H9 (cell line): ENCODE data around the gene H2AZ1. TPM values are rescaled to one million over a fixed set of nuclear protein-coding genes. Genes with fewer than 3 reads are reported as not detected.
A peak's percentile ranks its signal among the peaks of the same experiment; 100 is the strongest.

Source experiments
- DNase-seq: peaks from one replicate; pipeline ENCODE4 v3.0.0-alpha.2; 2017
- H2AFZ ChIP-seq: one replicate; pipeline ENCODE4 v1.6.1; 2013; ENCODE audit warnings: mild to moderate bottlenecking, low read length, control low read depth, moderate library complexity
- H2AK5ac ChIP-seq: 2 replicates; pipeline ENCODE4 v1.6.1; 2013; ENCODE audit warnings: low read length, control low read depth, mixed read lengths; ENCODE audit not compliant: insufficient read length
- H2BK120ac ChIP-seq: one replicate; pipeline ENCODE4 v1.6.1; 2013; ENCODE audit warnings: low read depth, mild to moderate bottlenecking, low read length, control low read depth, inconsistent platforms; ENCODE audit not compliant: poor library complexity, severe bottlenecking
- H2BK12ac ChIP-seq: 2 replicates; pipeline ENCODE4 v1.6.1; 2013; ENCODE audit warnings: low read length, control low read depth, mixed read lengths, low read depth; ENCODE audit not compliant: insufficient read length
- H2BK15ac ChIP-seq: 2 replicates; pipeline ENCODE4 v1.6.1; 2013; ENCODE audit warnings: low read depth, low read length, control low read depth
- H2BK20ac ChIP-seq: one replicate; pipeline ENCODE4 v1.6.1; 2013; ENCODE audit warnings: low read depth, mild to moderate bottlenecking, low read length, control low read depth, inconsistent platforms; ENCODE audit not compliant: poor library complexity, severe bottlenecking
- H2BK5ac ChIP-seq: 2 replicates; pipeline ENCODE4 v1.6.1; 2013; ENCODE audit warnings: low read length, control low read depth, mixed read lengths; ENCODE audit not compliant: insufficient read length
- H3K14ac ChIP-seq: 2 replicates; pipeline ENCODE4 v1.6.1; 2013; ENCODE audit warnings: low read length, control low read depth; ENCODE audit not compliant: insufficient read depth
- H3K18ac ChIP-seq: 2 replicates; pipeline ENCODE4 v1.6.1; 2013; ENCODE audit warnings: low read depth, mild to moderate bottlenecking, mixed read lengths, low read length, control low read depth; ENCODE audit not compliant: insufficient read length
- H3K23ac ChIP-seq: 2 replicates; pipeline ENCODE4 v1.6.1; 2013; ENCODE audit warnings: low read length, control low read depth, mixed read lengths, low read depth; ENCODE audit not compliant: insufficient read length
- H3K23me2 ChIP-seq: 2 replicates; pipeline ENCODE4 v1.6.1; 2013; ENCODE audit warnings: low read depth, mild to moderate bottlenecking, mixed read lengths, low read length, control low read depth; ENCODE audit not compliant: insufficient read length, poor library complexity, severe bottlenecking
- H3K27ac ChIP-seq: 2 replicates; pipeline ENCODE4 v1.5.1; 2013; ENCODE audit warnings: low read length, control low read depth, mixed read lengths, low read depth; ENCODE audit not compliant: insufficient read length
- H3K27me3 ChIP-seq: 2 replicates; pipeline ENCODE4 v1.6.1; 2013; ENCODE audit warnings: low read length, control low read depth, inconsistent platforms; ENCODE audit not compliant: insufficient read depth
- H3K4ac ChIP-seq: 2 replicates; pipeline ENCODE4 v1.6.1; 2013; ENCODE audit warnings: low read depth, mild to moderate bottlenecking, control low read depth, inconsistent platforms, low read length, moderate library complexity
- H3K4me1 ChIP-seq: 2 replicates; pipeline ENCODE4 v1.6.1; 2013; ENCODE audit warnings: low read length, control low read depth, inconsistent platforms; ENCODE audit not compliant: insufficient read depth
- H3K4me2 ChIP-seq: 2 replicates; pipeline ENCODE4 v1.6.1; 2013; ENCODE audit warnings: low read length, control low read depth, mixed read lengths; ENCODE audit not compliant: insufficient read length, insufficient read depth
- H3K56ac ChIP-seq: 2 replicates; pipeline ENCODE4 v1.6.1; 2013; ENCODE audit warnings: low read depth, mild to moderate bottlenecking, mixed read lengths, low read length, control low read depth; ENCODE audit not compliant: insufficient read length
- H3K79me1 ChIP-seq: 2 replicates; pipeline ENCODE4 v1.6.1; 2013; ENCODE audit warnings: low read depth, mild to moderate bottlenecking, moderate library complexity, low read length, control low read depth, inconsistent platforms; ENCODE audit not compliant: insufficient read depth, poor library complexity, severe bottlenecking
- H3K79me2 ChIP-seq: 2 replicates; pipeline ENCODE4 v1.6.1; 2013; ENCODE audit warnings: low read length, control low read depth, inconsistent platforms; ENCODE audit not compliant: insufficient read depth
- H3K9ac ChIP-seq: 2 replicates; pipeline ENCODE4 v1.6.1; 2013; ENCODE audit warnings: low read length, control low read depth, mixed read lengths; ENCODE audit not compliant: insufficient read length; ENCODE audit errors: extremely low read depth
- H3K9me3 ChIP-seq: one replicate; pipeline ENCODE4 v1.6.1; 2013; ENCODE audit warnings: low read depth, low read length, inconsistent platforms; ENCODE audit not compliant: control insufficient read depth
- H3T11ph ChIP-seq: one replicate; pipeline ENCODE4 v1.6.1; 2013; ENCODE audit warnings: mild to moderate bottlenecking, low read length, control low read depth, inconsistent platforms
- H4K20me1 ChIP-seq: one replicate; pipeline ENCODE4 v1.6.1; 2013; ENCODE audit not compliant: control insufficient read depth, insufficient read length, insufficient read depth
- H4K5ac ChIP-seq: 2 replicates; pipeline ENCODE4 v1.6.1; 2013; ENCODE audit warnings: low read depth, mild to moderate bottlenecking, mixed read lengths, low read length, control low read depth; ENCODE audit not compliant: insufficient read length
- H4K8ac ChIP-seq: replicated peaks from 2 replicates; pipeline ENCODE4 v1.6.1; 2013; ENCODE audit warnings: low read length, control low read depth, mixed read lengths, low read depth; ENCODE audit not compliant: insufficient read length
- H4K91ac ChIP-seq: 2 replicates; pipeline ENCODE4 v1.6.1; 2013; ENCODE audit warnings: low read depth, mild to moderate bottlenecking, moderate library complexity, mixed read lengths, low read length, control low read depth; ENCODE audit not compliant: insufficient read length
- H3K27ac Mint-ChIP-seq, 3 experiments: 2 replicates in 2 of 3; 3 replicates in 1 of 3; pipeline ENCODE4 v1.8.0; 2020 to 2021; ENCODE audit warnings: mixed read lengths in 3 of 3, mild to moderate bottlenecking in 1 of 3, moderate library complexity in 1 of 3
- H3K27me3 Mint-ChIP-seq: 2 replicates; pipeline ENCODE4 v1.8.0; 2021; ENCODE audit warnings: low read depth, mild to moderate bottlenecking, moderate library complexity, mixed read lengths
- H3K36me3 Mint-ChIP-seq, 3 experiments: 2 replicates in 2 of 3; 3 replicates in 1 of 3; pipeline ENCODE4 v1.8.0; 2020 to 2021; ENCODE audit warnings: low read depth in 3 of 3, mixed read lengths in 3 of 3; ENCODE audit not compliant: insufficient read depth in 1 of 3
- H3K4me1 Mint-ChIP-seq, 2 experiments: 2 replicates each; pipeline ENCODE4 v1.8.0; 2020; ENCODE audit warnings: mixed read lengths in 2 of 2
- H3K4me3 Mint-ChIP-seq, 2 experiments: 2 replicates in 1 of 2; 3 replicates in 1 of 2; pipeline ENCODE4 v1.8.0; 2020 to 2021; ENCODE audit warnings: mild to moderate bottlenecking in 2 of 2, mixed read lengths in 2 of 2, moderate library complexity in 1 of 2
- H3K9me3 Mint-ChIP-seq, 2 experiments: 2 replicates in 1 of 2; 3 replicates in 1 of 2; pipeline ENCODE4 v1.8.0; 2020; ENCODE audit warnings: mild to moderate bottlenecking in 2 of 2, mixed read lengths in 2 of 2, moderate library complexity in 1 of 2
- CTCF ChIP-seq: fragments of 200-600 bp; sonication (generic); conservative IDR thresholded peaks from 3 replicates; pipeline ENCODE4 v1.8.0; 2021; ENCODE audit warnings: antibody characterized with exemption, mild to moderate bottlenecking
- WGBS: extraction: QIAGEN DNeasy Blood & Tissue Kit; methylation state at CpG from one replicate; pipeline ENCODE4 v1.1.7; 2013; ENCODE audit warnings: missing lambda C conversion rate, low lambda C conversion rate, mixed read lengths; ENCODE audit not compliant: insufficient read length; ENCODE audit errors: extremely low coverage; 5-methylcytosine and 5-hydroxymethylcytosine counted together
- total RNA-seq: library from RNA; stranded (reverse); gene quantifications from 2 replicates; pipeline ENCODE4 v1.2.1, GENCODE V29; 2021

H2AZ1 gene
- total RNA-seq, 1 experiment from 2014 or later: 811 TPM

- H3K4ac ChIP-seq: no peak within 1 kb of the TSS
- H3K36me3 Mint-ChIP-seq: peaks cover 10 to 15% (median 15%) of the 10 kb centered on the region in 3 experiments
Measured at GRCh38 chr4:99946356-99947189, 3.5 kb downstream of the H2AZ1 start, which contains the start of gene DNAJB14. DNAJB14 (minus strand) TSS chr4:99946618; CDS start chr4:99946571, 47 bp downstream.

More at GRCh38 chr4:99946356-99947189, 3.5 kb downstream of the H2AZ1 start, which contains the start of gene DNAJB14:
- Histone ChIP-seq H2BK120ac (no peak within 1 kb of the TSS), H3K4me1 (no peaks in the 10 kb centered on the region), H2AFZ (no peak within 1 kb of the TSS), H2BK15ac (no peak within 1 kb of the TSS), H3K79me1 (peaks cover 5% of the 10 kb centered on the region), H3K14ac (peak within 1 kb of the TSS; percentile 84), H3K18ac (peak within 1 kb of the TSS; percentile 51), H3K4me2 (peak within 1 kb of the TSS; percentile 70), H3K9ac (peak within 1 kb of the TSS; percentile 94), H3K56ac (no peak within 1 kb of the TSS), H4K20me1 (no peaks in the 10 kb centered on the region), H3K79me2 (peaks cover 4% of the 10 kb centered on the region; the same call in 1 of the 2 replicates), H3K9me3 (no peaks in the 10 kb centered on the region), H2BK12ac (no peak within 1 kb of the TSS), H3K27me3 (no peaks in the 10 kb centered on the region), H4K91ac (no peak within 1 kb of the TSS), H3K23ac (no peak within 1 kb of the TSS), H2BK5ac (peak within 1 kb of the TSS; percentile 33), H3T11ph (no peak within 1 kb of the TSS), H3K23me2 (peaks cover 7% of the 10 kb centered on the region), H4K5ac (no peak within 1 kb of the TSS), H2BK20ac (no peak within 1 kb of the TSS), H3K27ac (peak within 1 kb of the TSS; percentile 71), H4K8ac (no peak within 1 kb of the TSS), H2AK5ac (no peak within 1 kb of the TSS)
- WGBS: no CpG with 5 or more reads among the region's 87 CpGs
- Mint-ChIP-seq H3K4me3 (peak within 1 kb of the TSS; percentile 95 to 99), H3K4me1 (peaks cover 28 to 34% of the 10 kb centered on the region in 2 experiments), H3K9me3 (peaks cover 0 to 2% of the 10 kb centered on the region in 2 experiments; a peak in 1 of 5 replicates), H3K27me3 (peaks cover 2% of the 10 kb centered on the region; the same call in 1 of the 2 replicates), H3K27ac (peak within 1 kb of the TSS; percentile 98 to 99 (median 98))
- TF ChIP-seq CTCF: no peak
- peak; percentile 80 for DNase-seq
